T1000 (cell line): ENCODE data around the gene LAMB1.
"Not testable (repeated sequence)": the region's sequence is repeated elsewhere in the genome, so short reads cannot be mapped to it uniquely, and the experiment has no call there.

Experiments
- DNase-seq: peaks from one replicate; lab custom pipeline; 2025; ENCODE audit warnings: mixed read lengths; lab: John Stamatoyannopoulos, UW

Gene LAMB1

GRCh38 chr7:107971613-107972012 lies 31.3 kb downstream of the LAMB1 start:
- no peak for DNase-seq

- no peak for DNase-seq
These were observed 31.9 kb downstream of the LAMB1 start for GRCh38 chr7:107971100-107971499.

- DNase-seq, result no peak
These were observed 33.1 kb downstream of the LAMB1 start for GRCh38 chr7:107969856-107970255.

- DNase-seq, result no peak
These were observed 34.5 kb downstream of the LAMB1 start for GRCh38 chr7:107968449-107968848.

- DNase-seq, result no peak
These were observed 35.5 kb downstream of the LAMB1 start for GRCh38 chr7:107967420-107967819.

GRCh38 chr7:107966711-107967110 lies 36.2 kb downstream of the LAMB1 start:
- DNase-seq, result no peak

GRCh38 chr7:107964510-107964909 lies 38.5 kb downstream of the LAMB1 start:
- DNase-seq, result no peak

- DNase-seq, result no peak
These were observed 40.1 kb downstream of the LAMB1 start for GRCh38 chr7:107962817-107963216.

- no peak for DNase-seq
These were observed 41.6 kb downstream of the LAMB1 start for GRCh38 chr7:107961405-107961804.

- DNase-seq, result no peak
These were observed 42.7 kb downstream of the LAMB1 start for GRCh38 chr7:107960272-107960671.

GRCh38 chr7:107959527-107959898 lies 43.4 kb downstream of the LAMB1 start:
- DNase-seq, result no peak

GRCh38 chr7:107958764-107959526 lies 44.0 kb downstream of the LAMB1 start:
- DNase-seq, result no peak

GRCh38 chr7:107957436-107957835 lies 45.5 kb downstream of the LAMB1 start:
- DNase-seq, result no peak

GRCh38 chr7:107956950-107957349 lies 46.0 kb downstream of the LAMB1 start:
- DNase-seq, result not testable (repeated sequence)

- no peak for DNase-seq
These were observed 47.6 kb downstream of the LAMB1 start for GRCh38 chr7:107955394-107955793.

- DNase-seq, result no peak
These were observed 49.0 kb downstream of the LAMB1 start for GRCh38 chr7:107953924-107954303.

- no peak for DNase-seq
These were observed 49.6 kb downstream of the LAMB1 start for GRCh38 chr7:107953265-107953923.

GRCh38 chr7:107951896-107952295 lies 51.1 kb downstream of the LAMB1 start:
- DNase-seq, result no peak

GRCh38 chr7:107951172-107951787 lies 51.7 kb downstream of the LAMB1 start:
- DNase-seq, result no peak

- DNase-seq, result no peak
These were observed 53.5 kb downstream of the LAMB1 start for GRCh38 chr7:107949443-107949935.

GRCh38 chr7:107948645-107949442 lies 54.1 kb downstream of the LAMB1 start:
- peak; percentile 18 for DNase-seq

- no peak for DNase-seq
These were observed 56.1 kb downstream of the LAMB1 start for GRCh38 chr7:107946881-107947280.
